HG02884 (cell line): ENCODE measurements around the gene RSBN1.

Source experiments
- ATAC-seq: cut with Tn5 transposase; IDR thresholded peaks from one replicate; pipeline ENCODE4 v1.9.1; 2021; ENCODE audit warnings: mild to moderate bottlenecking, moderate library complexity; ENCODE audit not compliant: unreplicated experiment

Gene RSBN1

GRCh38 chr1:113813218-113813617 lies 942 bp upstream of the RSBN1 start:
- ATAC-seq, result no peak

- no peak for ATAC-seq
Measured at GRCh38 chr1:113812661-113813135, 422 bp upstream of the RSBN1 start.

GRCh38 chr1:113811156-113811887 lies 954 bp downstream of the RSBN1 start:
- ATAC-seq, result no peak

GRCh38 chr1:113809670-113810602 lies 2.3 kb downstream of the RSBN1 start:
- ATAC-seq, result no peak

- no peak for ATAC-seq
Measured at GRCh38 chr1:113808450-113809195, 3.7 kb downstream of the RSBN1 start.

- ATAC-seq, result no peak
Measured at GRCh38 chr1:113805639-113806038, 6.6 kb downstream of the RSBN1 start.

- ATAC-seq, result no peak
Measured at GRCh38 chr1:113805256-113805531, 7.1 kb downstream of the RSBN1 start.

GRCh38 chr1:113804421-113805255 lies 7.6 kb downstream of the RSBN1 start:
- ATAC-seq, result no peak

GRCh38 chr1:113802367-113803007 lies 9.8 kb downstream of the RSBN1 start:
- ATAC-seq, result no peak

- no peak for ATAC-seq
Measured at GRCh38 chr1:113800487-113800886, 11.8 kb downstream of the RSBN1 start.

- ATAC-seq, result no peak
Measured at GRCh38 chr1:113797472-113797871, 14.8 kb downstream of the RSBN1 start.

- ATAC-seq, result no peak
Measured at GRCh38 chr1:113793878-113794834, 18.1 kb downstream of the RSBN1 start.

GRCh38 chr1:113792986-113793385 lies 19.3 kb downstream of the RSBN1 start:
- no peak for ATAC-seq

- ATAC-seq, result no peak
Measured at GRCh38 chr1:113792471-113792870, 19.8 kb downstream of the RSBN1 start.

- ATAC-seq, result no peak
Measured at GRCh38 chr1:113788802-113789201, 23.5 kb downstream of the RSBN1 start.

- no peak for ATAC-seq
Measured at GRCh38 chr1:113787663-113788062, 24.6 kb downstream of the RSBN1 start.

GRCh38 chr1:113786069-113786468 lies 26.2 kb downstream of the RSBN1 start:
- no peak for ATAC-seq

GRCh38 chr1:113784104-113784779 lies 28.0 kb downstream of the RSBN1 start:
- ATAC-seq, result peak; percentile 78
